H1 (cell line): ENCODE measurements around the gene MIF. TPM values are rescaled to one million over a fixed set of nuclear protein-coding genes. Genes with fewer than 3 reads are reported as not detected.

ENCODE experiments used
- ATF2 ChIP-seq: IDR thresholded peaks from 2 replicates; pipeline ENCODE4 v1.6.1; 2012; ENCODE audit warnings: low read length, inconsistent platforms
- BCL11A ChIP-seq, 2 experiments: IDR thresholded peaks; one replicate each; pipeline ENCODE4 v1.6.1; 2011; ENCODE audit warnings: low read depth in 2 of 2, low read length in 2 of 2, mild to moderate bottlenecking in 2 of 2
- BRCA1 ChIP-seq: IDR thresholded peaks from 2 replicates; pipeline ENCODE4 v1.6.1; 2012; ENCODE audit warnings: low read depth, low read length, improper control_type of control experiment
- CBX5 ChIP-seq: fragments of 300-800, 300-1000 bp; sonication (generic); IDR thresholded peaks from 2 replicates; pipeline ENCODE4 v1.7.1; 2016; ENCODE audit warnings: antibody characterized with exemption, low read length, low read depth
- CEBPB ChIP-seq: IDR thresholded peaks from 2 replicates; pipeline ENCODE4 v1.6.1; 2012; ENCODE audit warnings: low read depth, low read length
- CREB1 ChIP-seq: IDR thresholded peaks from 2 replicates; pipeline ENCODE4 v1.6.1; 2012; ENCODE audit warnings: inconsistent platforms
- EP300 ChIP-seq, 2 experiments: IDR thresholded peaks; 1 replicate in 1 of 2; 2 replicates in 1 of 2; pipeline ENCODE4 v1.6.1; 2011 to 2012; ENCODE audit warnings: low read depth in 2 of 2, low read length in 2 of 2, mild to moderate bottlenecking in 2 of 2, borderline replicate concordance in 1 of 2, inconsistent platforms in 1 of 2, moderate library complexity in 1 of 2
- JUND ChIP-seq: IDR thresholded peaks from 2 replicates; pipeline ENCODE4 v1.6.1; 2011; ENCODE audit warnings: mild to moderate bottlenecking, improper control_type of control experiment, low read length
- KDM4A ChIP-seq: IDR thresholded peaks from one replicate; pipeline ENCODE4 v1.7.1; 2012; ENCODE audit warnings: low read depth, mild to moderate bottlenecking, moderate library complexity, low read length, inconsistent platforms; ENCODE audit not compliant: severe bottlenecking
- MAFK ChIP-seq: IDR thresholded peaks from 2 replicates; pipeline ENCODE4 v1.6.1; 2012; ENCODE audit warnings: low read depth, mild to moderate bottlenecking, improper control_type of control experiment, low read length
- PHF8 ChIP-seq: fragments of 200-600 bp; sonication (generic); conservative IDR thresholded peaks from 2 replicates; pipeline ENCODE4 v1.7.1; 2012; ENCODE audit warnings: low read depth, mild to moderate bottlenecking, inconsistent platforms, low read length, moderate library complexity
- POLR2A ChIP-seq, 2 experiments: IDR thresholded peaks; 1 replicate in 1 of 2; 2 replicates in 1 of 2; pipeline ENCODE4 v1.6.1; 2011; ENCODE audit warnings: low read depth in 2 of 2, low read length in 2 of 2, mild to moderate bottlenecking in 2 of 2; ENCODE audit errors: control extremely low read depth in 1 of 2
- POLR2AphosphoS5 ChIP-seq: IDR thresholded peaks from 2 replicates; pipeline ENCODE4 v1.6.1; 2011; ENCODE audit warnings: low read depth, low read length
- POU5F1 ChIP-seq: IDR thresholded peaks from 2 replicates; pipeline ENCODE4 v1.6.1; 2011; ENCODE audit warnings: low read depth, mild to moderate bottlenecking, low read length, moderate library complexity
- RAD21 ChIP-seq, 2 experiments: IDR thresholded peaks in 1 of 2; conservative IDR thresholded peaks in 1 of 2; 2 replicates each; pipeline ENCODE4 v1.6.1; 2011; ENCODE audit warnings: low read depth in 2 of 2, low read length in 2 of 2, improper control_type of control experiment in 1 of 2, inconsistent platforms in 1 of 2, mild to moderate bottlenecking in 1 of 2, moderate library complexity in 1 of 2
- RXRA ChIP-seq: IDR thresholded peaks from 2 replicates; pipeline ENCODE4 v1.6.1; 2011; ENCODE audit warnings: low read depth, mild to moderate bottlenecking, low read length, moderate library complexity; ENCODE audit not compliant: insufficient read depth
- SAP30 ChIP-seq: fragments of 300-600 bp; sonication (generic); IDR thresholded peaks from 2 replicates; pipeline ENCODE4 v1.7.1; 2012; ENCODE audit warnings: low read length, moderate library complexity, mild to moderate bottlenecking, inconsistent platforms; ENCODE audit not compliant: insufficient read depth, insufficient replicate concordance
- TAF7 ChIP-seq: optimal IDR thresholded peaks from 2 replicates; pipeline ENCODE3; 2011; ENCODE audit warnings: low read depth, mild to moderate bottlenecking, inconsistent platforms, low read length, moderate library complexity, borderline replicate concordance
- TBP ChIP-seq: IDR thresholded peaks from 2 replicates; pipeline ENCODE4 v1.6.1; 2011; ENCODE audit warnings: low read depth, low read length, improper control_type of control experiment
- TEAD4 ChIP-seq: IDR thresholded peaks from 2 replicates; pipeline ENCODE4 v1.6.1; 2012; ENCODE audit warnings: low read depth, low read length, inconsistent platforms, mixed read lengths
- YY1 ChIP-seq: IDR thresholded peaks from 2 replicates; pipeline ENCODE4 v1.6.1; 2011; ENCODE audit warnings: low read depth, mild to moderate bottlenecking, low read length
- polyA plus RNA-seq, 7 experiments: library from polyadenylated mRNA; depleted of rRNA in 3 of 7; stranded (reverse) in 5 of 7; unstranded in 2 of 7; fragments of >200 nt in 5 of 7; fragments of 200-250 nt in 2 of 7; gene quantifications; 1 replicate in 5 of 7; 2 replicates in 1 of 7; 4 replicates in 1 of 7; pipeline versions ENCODE4 v1.2.1 to v1.2.3, GENCODE V29; 2011 to 2013; ENCODE audit warnings: missing spikeins in 2 of 7, mixed read lengths in 2 of 7
- total RNA-seq: library from RNA; stranded (reverse); fragmentation: NEBNext Ultra II Directional; extraction: Animal tissue kit (Norgen Biotek cat#: 25700); gene quantifications from 2 replicates; pipeline ENCODE4 v1.2.1, GENCODE V29; 2021

MIF gene
- total and polyA plus RNA-seq, 2 of the 8 experiments (the other 6 are each of a cell fraction or from before 2014, with no cell fraction given) = 1,082 to 1,870 TPM

DNA sequence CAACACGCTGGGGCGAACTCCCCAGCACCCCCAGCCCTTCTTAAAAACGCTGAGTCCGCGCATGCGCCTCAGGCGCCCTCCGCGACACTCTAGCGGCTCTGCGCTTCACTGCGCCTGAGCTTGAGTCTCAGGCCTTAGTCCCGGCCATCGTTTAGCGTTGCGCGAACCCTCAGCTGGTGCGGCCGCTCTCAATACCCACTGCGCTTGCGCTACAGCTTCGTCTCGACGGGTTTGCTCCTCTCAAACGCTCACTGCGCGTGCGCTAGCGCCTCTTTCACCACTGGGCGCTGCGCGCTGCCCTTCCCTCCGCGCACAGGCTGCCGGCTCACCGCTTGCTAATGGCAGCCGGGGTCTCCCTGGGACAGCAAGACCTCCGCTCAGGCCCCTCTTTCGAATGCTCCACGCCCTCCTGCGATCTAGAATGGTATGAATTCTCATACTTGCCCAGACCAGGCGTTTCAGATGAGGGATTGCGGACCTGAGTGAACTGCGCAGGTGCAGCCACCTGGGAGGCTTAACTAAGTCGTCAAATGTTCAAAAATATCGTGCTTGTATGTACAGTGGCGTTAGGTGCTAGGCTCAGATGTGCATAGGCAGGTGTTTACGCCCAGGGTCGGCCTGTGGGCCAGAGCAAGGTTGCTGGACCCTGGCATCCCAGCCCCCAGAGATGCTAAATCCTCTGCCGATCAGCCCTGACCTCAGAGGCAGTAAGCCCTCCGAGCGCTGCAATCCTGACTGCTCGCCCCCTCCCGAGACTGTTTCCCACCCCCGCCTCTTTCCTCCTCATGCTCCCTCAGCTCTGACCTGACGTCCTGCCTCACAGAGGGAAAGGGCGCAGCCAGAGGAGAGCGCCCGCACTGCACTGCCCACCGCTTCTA, 36.3 kb upstream of the MIF start, which contains the start of gene SLC2A11 (continued):
- peak in 1 of 2 experiments; percentile 36; a peak in 2 of 4 replicates for TF ChIP-seq RAD21 (IDR thresholded peaks at IDR 0.05 in 1 of 2, conservative IDR thresholded peaks at IDR 0.05 in 1 of 2; ENCODE audit: low read depth in 2 of 2, low read length in 2 of 2)
- TF ChIP-seq CREB1 = 0 out of 2 replicates have a peak, but pooled peaks have one; percentile 13
- TF ChIP-seq RXRA = no peak
- peak; percentile 30 for TF ChIP-seq SAP30
- TF ChIP-seq TBP = peak; percentile 71; the same call in 1 of the 2 replicates
- no peak for TF ChIP-seq CEBPB
- no peak; the same call in 1 of the 2 replicates for TF ChIP-seq MAFK
- no peak for TF ChIP-seq BRCA1
- no peak for TF ChIP-seq POU5F1
- TF ChIP-seq YY1 = peak; percentile 77
- TF ChIP-seq TEAD4 = no peak
- no peak for TF ChIP-seq ATF2
- TF ChIP-seq TAF7 = no peak
- TF ChIP-seq BCL11A (IDR thresholded peaks at IDR 0.05; ENCODE audit: low read depth in 2 of 2, low read length in 2 of 2) = no peak
- TF ChIP-seq PHF8 = peak; percentile 47; the same call in 1 of the 2 replicates
- no peak for TF ChIP-seq EP300 (IDR thresholded peaks at IDR 0.05; ENCODE audit: borderline replicate concordance in 1 of 2, low read depth in 2 of 2, low read length in 2 of 2)
- no peak for TF ChIP-seq JUND
- peak in 1 of 2 experiments; percentile 66; a peak in 2 of 3 replicates for TF ChIP-seq POLR2A (IDR thresholded peaks at IDR 0.05; ENCODE audit: control extremely low read depth in 1 of 2, low read depth in 2 of 2, low read length in 2 of 2)
- peak; percentile 51; the same call in 1 of the 2 replicates for TF ChIP-seq POLR2AphosphoS5
- no peak for TF ChIP-seq CBX5
- TF ChIP-seq KDM4A = peak; percentile 29
